Neural cell (in vitro differentiated cells): Measurements from ENCODE around the gene SOS1.

Source experiments
- EP300 ChIP-seq: fragments of 450-650 bp; conservative IDR thresholded peaks from 2 replicates; pipeline ENCODE4 v1.6.1; 2014; ENCODE audit warnings: antibody characterized with exemption, mild to moderate bottlenecking, moderate library complexity; ENCODE audit not compliant: poor library complexity, severe bottlenecking
- MXI1 ChIP-seq: fragments of 450-650 bp; conservative IDR thresholded peaks from 2 replicates; pipeline ENCODE4 v1.6.1; 2014; ENCODE audit warnings: antibody characterized with exemption, mild to moderate bottlenecking; ENCODE audit not compliant: poor library complexity, severe bottlenecking
- POLR2AphosphoS5 ChIP-seq: IDR thresholded peaks from 2 replicates; pipeline ENCODE4 v1.6.1; 2012
- RAD21 ChIP-seq: fragments of 450-650 bp; conservative IDR thresholded peaks from 2 replicates; pipeline ENCODE4 v1.6.1; 2014; ENCODE audit warnings: antibody characterized with exemption, mild to moderate bottlenecking, moderate library complexity
- SMC3 ChIP-seq: fragments of 450-650 bp; conservative IDR thresholded peaks from 2 replicates; pipeline ENCODE4 v1.6.1; 2014; ENCODE audit warnings: antibody characterized with exemption, mild to moderate bottlenecking, moderate library complexity; ENCODE audit not compliant: poor library complexity
- TAF1 ChIP-seq: IDR thresholded peaks from 2 replicates; pipeline ENCODE4 v1.6.1; 2012; ENCODE audit warnings: low read depth
- TF ChIP-seq, protein P1 (sequence below): fragments of 450-650 bp; IDR thresholded peaks from 2 replicates; pipeline ENCODE4 v1.5.1; 2014; ENCODE audit warnings: antibody characterized with exemption, mild to moderate bottlenecking, moderate library complexity; ENCODE audit not compliant: poor library complexity, severe bottlenecking
- TF ChIP-seq, protein P2 (sequence below): IDR thresholded peaks from 2 replicates; pipeline ENCODE4 v1.6.1; 2012; ENCODE audit warnings: borderline replicate concordance

DNA sequence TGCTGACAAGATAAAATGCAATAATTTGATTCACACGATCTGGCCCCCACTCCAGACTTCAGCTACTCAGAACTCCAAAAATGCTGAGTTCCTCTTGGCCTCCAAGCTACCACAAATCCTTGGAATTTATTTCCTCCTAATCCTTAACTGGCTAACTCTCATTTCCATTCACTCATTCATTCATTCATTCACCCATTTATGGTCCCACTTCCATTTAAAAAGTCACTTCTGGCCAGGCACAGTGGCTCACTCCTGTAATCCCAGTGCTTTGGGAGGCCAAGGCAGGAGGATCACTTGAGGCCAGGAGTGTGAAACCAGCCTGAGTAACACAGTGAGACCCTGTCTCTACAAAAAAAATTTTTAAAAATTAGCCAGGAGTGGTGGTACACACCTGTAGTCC, 12.5 kb downstream of the SOS1 start:
- TF ChIP-seq, protein P1, sequence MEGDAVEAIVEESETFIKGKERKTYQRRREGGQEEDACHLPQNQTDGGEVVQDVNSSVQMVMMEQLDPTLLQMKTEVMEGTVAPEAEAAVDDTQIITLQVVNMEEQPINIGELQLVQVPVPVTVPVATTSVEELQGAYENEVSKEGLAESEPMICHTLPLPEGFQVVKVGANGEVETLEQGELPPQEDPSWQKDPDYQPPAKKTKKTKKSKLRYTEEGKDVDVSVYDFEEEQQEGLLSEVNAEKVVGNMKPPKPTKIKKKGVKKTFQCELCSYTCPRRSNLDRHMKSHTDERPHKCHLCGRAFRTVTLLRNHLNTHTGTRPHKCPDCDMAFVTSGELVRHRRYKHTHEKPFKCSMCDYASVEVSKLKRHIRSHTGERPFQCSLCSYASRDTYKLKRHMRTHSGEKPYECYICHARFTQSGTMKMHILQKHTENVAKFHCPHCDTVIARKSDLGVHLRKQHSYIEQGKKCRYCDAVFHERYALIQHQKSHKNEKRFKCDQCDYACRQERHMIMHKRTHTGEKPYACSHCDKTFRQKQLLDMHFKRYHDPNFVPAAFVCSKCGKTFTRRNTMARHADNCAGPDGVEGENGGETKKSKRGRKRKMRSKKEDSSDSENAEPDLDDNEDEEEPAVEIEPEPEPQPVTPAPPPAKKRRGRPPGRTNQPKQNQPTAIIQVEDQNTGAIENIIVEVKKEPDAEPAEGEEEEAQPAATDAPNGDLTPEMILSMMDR, result no peak
- TF ChIP-seq POLR2AphosphoS5 (no peak), TAF1 (no peak), MXI1 (no peak), SMC3 (no peak), EP300 (no peak), RAD21 (no peak)
- TF ChIP-seq, protein P2, sequence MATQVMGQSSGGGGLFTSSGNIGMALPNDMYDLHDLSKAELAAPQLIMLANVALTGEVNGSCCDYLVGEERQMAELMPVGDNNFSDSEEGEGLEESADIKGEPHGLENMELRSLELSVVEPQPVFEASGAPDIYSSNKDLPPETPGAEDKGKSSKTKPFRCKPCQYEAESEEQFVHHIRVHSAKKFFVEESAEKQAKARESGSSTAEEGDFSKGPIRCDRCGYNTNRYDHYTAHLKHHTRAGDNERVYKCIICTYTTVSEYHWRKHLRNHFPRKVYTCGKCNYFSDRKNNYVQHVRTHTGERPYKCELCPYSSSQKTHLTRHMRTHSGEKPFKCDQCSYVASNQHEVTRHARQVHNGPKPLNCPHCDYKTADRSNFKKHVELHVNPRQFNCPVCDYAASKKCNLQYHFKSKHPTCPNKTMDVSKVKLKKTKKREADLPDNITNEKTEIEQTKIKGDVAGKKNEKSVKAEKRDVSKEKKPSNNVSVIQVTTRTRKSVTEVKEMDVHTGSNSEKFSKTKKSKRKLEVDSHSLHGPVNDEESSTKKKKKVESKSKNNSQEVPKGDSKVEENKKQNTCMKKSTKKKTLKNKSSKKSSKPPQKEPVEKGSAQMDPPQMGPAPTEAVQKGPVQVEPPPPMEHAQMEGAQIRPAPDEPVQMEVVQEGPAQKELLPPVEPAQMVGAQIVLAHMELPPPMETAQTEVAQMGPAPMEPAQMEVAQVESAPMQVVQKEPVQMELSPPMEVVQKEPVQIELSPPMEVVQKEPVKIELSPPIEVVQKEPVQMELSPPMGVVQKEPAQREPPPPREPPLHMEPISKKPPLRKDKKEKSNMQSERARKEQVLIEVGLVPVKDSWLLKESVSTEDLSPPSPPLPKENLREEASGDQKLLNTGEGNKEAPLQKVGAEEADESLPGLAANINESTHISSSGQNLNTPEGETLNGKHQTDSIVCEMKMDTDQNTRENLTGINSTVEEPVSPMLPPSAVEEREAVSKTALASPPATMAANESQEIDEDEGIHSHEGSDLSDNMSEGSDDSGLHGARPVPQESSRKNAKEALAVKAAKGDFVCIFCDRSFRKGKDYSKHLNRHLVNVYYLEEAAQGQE, result no peak
